ENCODE results near the gene ECE1.
"Not testable (repeated sequence)": the region's sequence is repeated elsewhere in the genome, so short reads cannot be mapped to it uniquely, and the experiment has no call there.

ECE1 gene

DNA sequence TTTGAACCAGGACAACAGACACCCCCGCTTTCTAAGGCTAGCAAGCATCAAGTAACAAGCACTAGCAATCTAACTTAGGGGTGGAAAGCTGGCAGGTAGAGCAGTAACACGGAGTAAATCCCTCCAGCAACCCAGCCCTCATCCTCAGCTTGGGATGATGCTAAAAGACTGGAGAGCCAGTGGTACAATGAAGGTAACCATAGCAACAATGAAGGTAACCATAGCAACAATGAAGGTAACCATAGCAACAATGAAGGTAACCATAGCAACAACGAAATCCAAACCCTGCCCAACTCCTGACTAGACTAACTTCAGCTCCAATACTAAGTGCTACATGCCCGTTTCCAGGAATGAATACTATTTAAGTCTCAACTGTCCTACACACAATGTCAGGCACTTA, 91.3 kb downstream of the ECE1 start:
- TF ChIP-seq, protein P1, sequence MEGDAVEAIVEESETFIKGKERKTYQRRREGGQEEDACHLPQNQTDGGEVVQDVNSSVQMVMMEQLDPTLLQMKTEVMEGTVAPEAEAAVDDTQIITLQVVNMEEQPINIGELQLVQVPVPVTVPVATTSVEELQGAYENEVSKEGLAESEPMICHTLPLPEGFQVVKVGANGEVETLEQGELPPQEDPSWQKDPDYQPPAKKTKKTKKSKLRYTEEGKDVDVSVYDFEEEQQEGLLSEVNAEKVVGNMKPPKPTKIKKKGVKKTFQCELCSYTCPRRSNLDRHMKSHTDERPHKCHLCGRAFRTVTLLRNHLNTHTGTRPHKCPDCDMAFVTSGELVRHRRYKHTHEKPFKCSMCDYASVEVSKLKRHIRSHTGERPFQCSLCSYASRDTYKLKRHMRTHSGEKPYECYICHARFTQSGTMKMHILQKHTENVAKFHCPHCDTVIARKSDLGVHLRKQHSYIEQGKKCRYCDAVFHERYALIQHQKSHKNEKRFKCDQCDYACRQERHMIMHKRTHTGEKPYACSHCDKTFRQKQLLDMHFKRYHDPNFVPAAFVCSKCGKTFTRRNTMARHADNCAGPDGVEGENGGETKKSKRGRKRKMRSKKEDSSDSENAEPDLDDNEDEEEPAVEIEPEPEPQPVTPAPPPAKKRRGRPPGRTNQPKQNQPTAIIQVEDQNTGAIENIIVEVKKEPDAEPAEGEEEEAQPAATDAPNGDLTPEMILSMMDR (IDR thresholded peaks at IDR 0.05; ENCODE audit: insufficient read depth, low read length, poor library complexity, severe bottlenecking) = no peak
- no peak for DNase-seq (ENCODE audit: extremely low read depth, insufficient read length)
- Histone ChIP-seq H3K36me3 (ENCODE audit: control insufficient read depth, insufficient read depth, low read length) (no peaks in the 10 kb centered on the region), H3K4me3 (replicated peaks; ENCODE audit: low read depth, low read length) (no peak overlapping the region), H3K27me3 (replicated peaks; ENCODE audit: control insufficient read depth, insufficient read depth, low read length) (no peaks in the 10 kb centered on the region)

DNA sequence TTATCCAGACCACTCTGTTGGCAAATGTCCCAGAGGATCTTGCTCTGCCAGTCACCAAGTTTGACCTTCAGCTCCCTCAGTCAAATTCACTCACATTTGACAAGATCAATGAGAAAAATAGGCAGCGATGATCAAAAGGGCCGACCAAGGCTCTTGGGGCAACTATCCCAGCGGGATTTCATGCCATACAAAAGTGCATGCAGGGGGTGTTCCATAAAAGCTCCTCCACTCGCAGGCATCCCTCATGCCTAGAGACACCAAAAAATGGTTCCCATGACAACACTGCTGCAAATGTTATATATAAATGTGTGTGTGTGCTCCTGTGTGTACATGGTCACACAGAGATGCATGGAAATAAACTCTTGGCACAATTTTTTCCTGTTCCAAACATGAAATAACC, 97.4 kb downstream of the ECE1 start:
- no peak for DNase-seq (ENCODE audit: extremely low read depth, insufficient read length)
- Histone ChIP-seq H3K4me3 (replicated peaks; ENCODE audit: low read depth, low read length) (no peak overlapping the region), H3K27me3 (replicated peaks; ENCODE audit: control insufficient read depth, insufficient read depth, low read length) (no peaks in the 10 kb centered on the region), H3K36me3 (ENCODE audit: control insufficient read depth, insufficient read depth, low read length) (no peaks in the 10 kb centered on the region)
- TF ChIP-seq, protein P1 (IDR thresholded peaks at IDR 0.05; ENCODE audit: insufficient read depth, low read length, poor library complexity, severe bottlenecking) = no peak

DNA sequence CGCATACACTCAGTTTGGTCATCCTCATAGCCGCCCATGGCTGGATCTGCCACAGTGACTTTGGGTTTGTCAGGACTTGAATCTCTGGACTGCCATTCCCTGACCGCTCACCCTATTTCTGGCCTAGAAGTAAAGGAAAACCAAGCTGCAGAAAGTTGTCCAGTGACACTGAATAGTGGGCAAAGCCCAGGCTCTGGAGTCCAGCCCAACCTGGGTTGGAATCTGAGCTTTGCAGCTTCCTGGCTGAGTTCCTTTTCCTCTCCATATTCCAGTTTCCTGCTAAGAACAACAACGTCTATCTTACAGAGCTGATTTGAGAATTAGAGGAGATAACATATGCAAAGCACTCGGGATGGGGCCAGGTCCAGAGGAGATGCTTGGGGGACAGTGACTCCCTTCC, 98.0 kb downstream of the ECE1 start:
- H3K27me3 ChIP-seq (replicated peaks; ENCODE audit: control insufficient read depth, insufficient read depth, low read length) = no peaks in the 10 kb centered on the region
- no peak for DNase-seq (ENCODE audit: extremely low read depth, insufficient read length)

DNA sequence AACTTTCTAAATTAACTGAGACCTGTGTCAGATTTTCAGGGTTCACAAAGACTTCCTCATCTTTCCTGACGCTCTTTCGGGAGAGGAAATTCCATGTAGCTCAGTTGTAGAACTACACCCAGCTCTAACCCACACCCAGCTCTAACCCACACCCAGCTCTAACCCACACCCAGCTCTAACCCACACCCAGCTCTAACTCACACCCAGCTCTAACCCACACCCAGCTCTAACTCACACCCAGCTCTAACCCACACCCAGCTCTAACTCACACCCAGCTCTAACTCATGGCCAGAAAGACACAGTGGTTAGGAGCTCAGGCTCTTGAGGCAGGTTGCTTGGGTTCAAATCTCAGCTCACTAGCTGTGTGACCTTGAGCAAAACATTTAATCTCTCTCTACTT, 99.5 kb downstream of the ECE1 start:
- DNase-seq (ENCODE audit: extremely low read depth, insufficient read length); H3K36me3 ChIP-seq (ENCODE audit: control insufficient read depth, insufficient read depth, low read length); H3K27me3 ChIP-seq (replicated peaks; ENCODE audit: control insufficient read depth, insufficient read depth, low read length); H3K4me3 ChIP-seq (replicated peaks; ENCODE audit: low read depth, low read length): not testable (repeated sequence)

More for the DNA sequence above, 98.0 kb downstream of the ECE1 start:
- Histone ChIP-seq H3K4me3 (replicated peaks; ENCODE audit: low read depth, low read length) (no peak overlapping the region), H3K36me3 (ENCODE audit: control insufficient read depth, insufficient read depth, low read length) (no peaks in the 10 kb centered on the region)
- TF ChIP-seq, protein P1 (IDR thresholded peaks at IDR 0.05; ENCODE audit: insufficient read depth, low read length, poor library complexity, severe bottlenecking) = no peak

DNA sequence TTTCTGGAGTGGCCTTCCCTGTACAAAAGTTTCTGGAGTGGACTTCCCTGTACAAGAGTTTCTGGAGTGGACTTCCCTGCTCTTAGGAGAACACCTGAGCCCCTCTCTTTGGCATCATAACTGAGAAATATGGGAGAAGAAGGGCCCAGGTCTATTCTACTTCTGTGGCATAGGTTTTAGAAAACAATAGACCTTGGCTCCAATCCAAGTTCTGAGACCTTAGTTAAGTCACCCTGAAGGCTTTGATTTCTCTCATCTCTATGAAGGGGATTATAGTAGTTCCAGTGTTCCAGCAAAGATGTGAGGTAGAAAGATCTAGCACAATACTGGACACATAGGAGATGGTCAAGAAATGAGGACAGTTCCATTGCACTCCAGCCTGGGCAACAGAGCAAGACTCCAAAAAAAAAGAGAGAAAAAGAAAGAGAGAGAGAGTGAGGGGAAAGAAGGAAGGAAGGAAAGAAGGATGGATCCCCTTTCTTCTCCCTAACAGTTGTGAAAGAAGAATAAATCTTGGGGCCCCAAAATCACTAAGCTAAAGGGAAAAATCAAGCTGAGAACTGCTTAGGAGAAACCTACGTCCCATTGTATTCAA, 100.3 kb downstream of the ECE1 start:
- Histone ChIP-seq H3K36me3 (ENCODE audit: control insufficient read depth, insufficient read depth, low read length) (no peaks in the 10 kb centered on the region), H3K4me3 (replicated peaks; ENCODE audit: low read depth, low read length) (no peak overlapping the region), H3K27me3 (replicated peaks; ENCODE audit: control insufficient read depth, insufficient read depth, low read length) (no peaks in the 10 kb centered on the region)
- DNase-seq (ENCODE audit: extremely low read depth, insufficient read length) = no peak
- TF ChIP-seq, protein P1 (IDR thresholded peaks at IDR 0.05; ENCODE audit: insufficient read depth, low read length, poor library complexity, severe bottlenecking) = no peak

DNA sequence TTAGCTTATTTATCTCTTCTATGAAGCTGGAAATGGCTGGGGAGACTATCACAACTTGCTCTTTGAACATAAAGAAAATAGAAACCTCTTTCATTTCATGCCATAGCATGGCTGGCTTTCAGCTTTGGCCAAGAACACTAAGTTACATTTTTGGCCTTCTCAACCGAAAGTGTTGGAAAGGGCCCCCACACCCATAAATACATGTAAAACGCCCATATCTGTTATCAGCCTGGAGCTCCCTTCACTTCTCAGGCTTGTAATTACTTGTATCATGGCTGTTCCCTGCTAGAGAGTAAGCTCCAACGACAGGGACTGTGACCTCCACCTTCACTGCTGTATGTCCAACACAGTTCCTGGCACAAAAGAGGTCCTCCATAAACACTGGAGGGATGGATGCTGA, 100.8 kb downstream of the ECE1 start:
- Histone ChIP-seq H3K4me3 (replicated peaks; ENCODE audit: low read depth, low read length) (no peak overlapping the region), H3K36me3 (ENCODE audit: control insufficient read depth, insufficient read depth, low read length) (no peaks in the 10 kb centered on the region), H3K27me3 (replicated peaks; ENCODE audit: control insufficient read depth, insufficient read depth, low read length) (no peaks in the 10 kb centered on the region)
- no peak for DNase-seq (ENCODE audit: extremely low read depth, insufficient read length)
- TF ChIP-seq, protein P1 (IDR thresholded peaks at IDR 0.05; ENCODE audit: insufficient read depth, low read length, poor library complexity, severe bottlenecking) = no peak
